Esophagus squamous epithelium (tissue), 4 donors: Measurements from ENCODE around the gene C12orf57.
A peak's percentile ranks its signal among the peaks of the same experiment; 100 is the strongest.

Experiments used
- POLR2A ChIP-seq, 4 donors: fragments of 450-650 bp; IDR thresholded peaks; one replicate each; pipeline ENCODE4 v1.6.1; 2017; ENCODE audit warnings: antibody characterized with exemption in 4 of 4, mild to moderate bottlenecking in 4 of 4, moderate library complexity in 3 of 4
- TF ChIP-seq, protein P1 (sequence below), 6 experiments: fragments of 450-650 bp in 4 of 6; fragments of 200-600 bp in 2 of 6; sonication (generic) in 2 of 6; IDR thresholded peaks; one replicate each; pipeline ENCODE4 v1.5.1; 2016 to 2019; ENCODE audit warnings: antibody characterized with exemption in 6 of 6, mild to moderate bottlenecking in 4 of 6, moderate library complexity in 4 of 6

DNA sequence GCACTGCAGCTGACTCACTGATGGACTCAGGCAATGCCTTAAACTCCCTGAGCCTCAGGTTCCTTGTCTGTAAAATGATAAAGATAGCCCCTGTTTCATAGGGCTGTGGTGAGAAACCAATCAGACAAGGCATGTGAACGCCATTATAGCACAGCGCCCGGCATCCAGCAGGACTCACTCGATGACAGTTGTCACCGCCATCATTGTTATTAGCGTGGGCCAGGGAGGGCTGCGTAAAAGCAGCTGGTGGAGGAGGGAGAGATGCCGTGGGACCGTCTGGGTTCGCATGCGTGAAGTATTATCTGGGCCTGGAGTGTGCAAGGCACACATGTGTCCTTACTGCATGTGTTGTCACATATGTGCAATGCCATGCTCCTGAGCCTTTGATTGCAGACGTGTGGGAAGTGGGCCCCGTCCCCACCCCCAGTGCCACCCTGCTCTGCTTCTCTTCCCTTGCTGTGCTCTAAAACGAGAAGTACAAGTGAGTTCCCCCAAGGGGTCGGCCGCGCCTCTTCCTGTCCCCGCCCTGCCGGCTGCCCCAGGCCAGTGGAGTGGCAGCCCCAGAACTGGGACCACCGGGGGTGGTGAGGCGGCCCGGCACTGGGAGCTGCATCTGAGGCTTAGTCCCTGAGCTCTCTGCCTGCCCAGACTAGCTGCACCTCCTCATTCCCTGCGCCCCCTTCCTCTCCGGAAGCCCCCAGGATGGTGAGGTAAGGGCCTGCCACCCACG, 7.2 kb downstream of the C12orf57 start, which contains the start of gene PTPN6:
- TF ChIP-seq, protein P1, sequence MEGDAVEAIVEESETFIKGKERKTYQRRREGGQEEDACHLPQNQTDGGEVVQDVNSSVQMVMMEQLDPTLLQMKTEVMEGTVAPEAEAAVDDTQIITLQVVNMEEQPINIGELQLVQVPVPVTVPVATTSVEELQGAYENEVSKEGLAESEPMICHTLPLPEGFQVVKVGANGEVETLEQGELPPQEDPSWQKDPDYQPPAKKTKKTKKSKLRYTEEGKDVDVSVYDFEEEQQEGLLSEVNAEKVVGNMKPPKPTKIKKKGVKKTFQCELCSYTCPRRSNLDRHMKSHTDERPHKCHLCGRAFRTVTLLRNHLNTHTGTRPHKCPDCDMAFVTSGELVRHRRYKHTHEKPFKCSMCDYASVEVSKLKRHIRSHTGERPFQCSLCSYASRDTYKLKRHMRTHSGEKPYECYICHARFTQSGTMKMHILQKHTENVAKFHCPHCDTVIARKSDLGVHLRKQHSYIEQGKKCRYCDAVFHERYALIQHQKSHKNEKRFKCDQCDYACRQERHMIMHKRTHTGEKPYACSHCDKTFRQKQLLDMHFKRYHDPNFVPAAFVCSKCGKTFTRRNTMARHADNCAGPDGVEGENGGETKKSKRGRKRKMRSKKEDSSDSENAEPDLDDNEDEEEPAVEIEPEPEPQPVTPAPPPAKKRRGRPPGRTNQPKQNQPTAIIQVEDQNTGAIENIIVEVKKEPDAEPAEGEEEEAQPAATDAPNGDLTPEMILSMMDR (IDR thresholded peaks at IDR 0.05) = no peak
- peak in 2 of 4 donors; percentile 47 to 50 for TF ChIP-seq POLR2A (IDR thresholded peaks at IDR 0.05)
